ENCODE data around the gene CR1. TPM values are rescaled to one million over a fixed set of nuclear protein-coding genes. Genes with fewer than 3 reads are reported as not detected.

Gene CR1
- total RNA-seq, 1 donor from 2014 or later, result not detected

GRCh38 chr1:207651583-207651982 is 155.6 kb downstream of the CR1 start:
- Histone ChIP-seq H3K79me2 (ENCODE audit: low read depth) (no peaks in the 10 kb centered on the region), H3K27me3 (no peaks in the 10 kb centered on the region), H3K9ac (no peak overlapping the region), H4K20me1 (ENCODE audit: low read depth) (no peaks in the 10 kb centered on the region), H3K36me3 (no peaks in the 10 kb centered on the region), H3K4me2 (no peak overlapping the region), H2AFZ (replicated peaks) (no peak overlapping the region), H3K4me3 (no peak overlapping the region), H3K4me1 (peaks cover 23% of the 10 kb centered on the region), H3K9me3 (ENCODE audit: low read depth) (no peaks in the 10 kb centered on the region), H3F3A (ENCODE audit: low read depth) (no peaks in the 10 kb centered on the region), H3K27ac (no peak overlapping the region)
- TF ChIP-seq, protein P1, sequence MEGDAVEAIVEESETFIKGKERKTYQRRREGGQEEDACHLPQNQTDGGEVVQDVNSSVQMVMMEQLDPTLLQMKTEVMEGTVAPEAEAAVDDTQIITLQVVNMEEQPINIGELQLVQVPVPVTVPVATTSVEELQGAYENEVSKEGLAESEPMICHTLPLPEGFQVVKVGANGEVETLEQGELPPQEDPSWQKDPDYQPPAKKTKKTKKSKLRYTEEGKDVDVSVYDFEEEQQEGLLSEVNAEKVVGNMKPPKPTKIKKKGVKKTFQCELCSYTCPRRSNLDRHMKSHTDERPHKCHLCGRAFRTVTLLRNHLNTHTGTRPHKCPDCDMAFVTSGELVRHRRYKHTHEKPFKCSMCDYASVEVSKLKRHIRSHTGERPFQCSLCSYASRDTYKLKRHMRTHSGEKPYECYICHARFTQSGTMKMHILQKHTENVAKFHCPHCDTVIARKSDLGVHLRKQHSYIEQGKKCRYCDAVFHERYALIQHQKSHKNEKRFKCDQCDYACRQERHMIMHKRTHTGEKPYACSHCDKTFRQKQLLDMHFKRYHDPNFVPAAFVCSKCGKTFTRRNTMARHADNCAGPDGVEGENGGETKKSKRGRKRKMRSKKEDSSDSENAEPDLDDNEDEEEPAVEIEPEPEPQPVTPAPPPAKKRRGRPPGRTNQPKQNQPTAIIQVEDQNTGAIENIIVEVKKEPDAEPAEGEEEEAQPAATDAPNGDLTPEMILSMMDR (IDR thresholded peaks at IDR 0.05), result no peak
- TF ChIP-seq EZH2phosphoT487 (IDR thresholded peaks at IDR 0.05), result no peak
- TF ChIP-seq EZH2 (IDR thresholded peaks at IDR 0.05), result no peak
- peaks cover 2% of the 10 kb centered on the region for H3K27me3 Mint-ChIP-seq (ENCODE audit: insufficient read depth, low read depth)
- H3K4me1 Mint-ChIP-seq, result no peaks in the 10 kb centered on the region
- no peak for DNase-seq (ENCODE audit: low spot score)
- no peaks in the 10 kb centered on the region for H3K36me3 Mint-ChIP-seq
- H3K4me3 Mint-ChIP-seq, result no peak overlapping the region
- no peak overlapping the region for H3K27ac Mint-ChIP-seq
- no peaks in the 10 kb centered on the region for H3K9me3 Mint-ChIP-seq

GRCh38 chr1:207654320-207654719 is 158.4 kb downstream of the CR1 start:
- H3K9ac ChIP-seq, result no peak overlapping the region
- no peaks in the 10 kb centered on the region for H3K79me2 ChIP-seq (ENCODE audit: low read depth)
- H3K4me2 ChIP-seq, result no peak overlapping the region
- H3K27me3 Mint-ChIP-seq (ENCODE audit: insufficient read depth, low read depth), result no peaks in the 10 kb centered on the region
- no peaks in the 10 kb centered on the region for H3K4me1 Mint-ChIP-seq
- TF ChIP-seq, protein P1 (IDR thresholded peaks at IDR 0.05), result peak; percentile 24
- TF ChIP-seq EZH2 (IDR thresholded peaks at IDR 0.05) (no peak), EZH2phosphoT487 (IDR thresholded peaks at IDR 0.05) (no peak)
- H3F3A ChIP-seq (ENCODE audit: low read depth), result no peaks in the 10 kb centered on the region
- no peaks in the 10 kb centered on the region for H3K9me3 Mint-ChIP-seq
- H3K27me3 ChIP-seq, result no peaks in the 10 kb centered on the region
- no peak overlapping the region for H2AFZ ChIP-seq (replicated peaks)
- H3K9me3 ChIP-seq (ENCODE audit: low read depth), result no peaks in the 10 kb centered on the region
- no peak overlapping the region for H3K4me3 ChIP-seq
- no peak overlapping the region for H3K27ac Mint-ChIP-seq
- DNase-seq (ENCODE audit: low spot score), result no peak
- H3K36me3 ChIP-seq, result no peaks in the 10 kb centered on the region
- H3K4me3 Mint-ChIP-seq, result no peak overlapping the region
- no peaks in the 10 kb centered on the region for H4K20me1 ChIP-seq (ENCODE audit: low read depth)
- H3K27ac ChIP-seq, result no peak overlapping the region
- no peaks in the 10 kb centered on the region for H3K36me3 Mint-ChIP-seq
- peaks cover 6% of the 10 kb centered on the region for H3K4me1 ChIP-seq

GRCh38 chr1:207658408-207658807 is 162.5 kb downstream of the CR1 start:
- Histone ChIP-seq H3K27ac (no peak overlapping the region), H3K27me3 (no peaks in the 10 kb centered on the region), H3K4me3 (no peak overlapping the region), H3K36me3 (no peaks in the 10 kb centered on the region), H3K4me1 (no peaks in the 10 kb centered on the region), H3K79me2 (ENCODE audit: low read depth) (no peaks in the 10 kb centered on the region), H3K9ac (no peak overlapping the region), H3K4me2 (no peak overlapping the region), H3K9me3 (ENCODE audit: low read depth) (no peaks in the 10 kb centered on the region), H2AFZ (replicated peaks) (no peak overlapping the region), H3F3A (ENCODE audit: low read depth) (no peaks in the 10 kb centered on the region), H4K20me1 (ENCODE audit: low read depth) (no peaks in the 10 kb centered on the region)
- Mint-ChIP-seq H3K4me1 (no peaks in the 10 kb centered on the region), H3K36me3 (no peaks in the 10 kb centered on the region), H3K4me3 (no peak overlapping the region), H3K27ac (no peak overlapping the region), H3K9me3 (peaks cover 4% of the 10 kb centered on the region), H3K27me3 (ENCODE audit: insufficient read depth, low read depth) (no peaks in the 10 kb centered on the region)
- DNase-seq (ENCODE audit: low spot score), result no peak
- TF ChIP-seq EZH2 (IDR thresholded peaks at IDR 0.05) (no peak), EZH2phosphoT487 (IDR thresholded peaks at IDR 0.05) (no peak)
- TF ChIP-seq, protein P1 (IDR thresholded peaks at IDR 0.05), result no peak

All from neural progenitor cell (in vitro differentiated cells).